HepG2 (cell line): ENCODE data around the gene TRNT1. TPM values are rescaled to one million over a fixed set of nuclear protein-coding genes. Genes with fewer than 3 reads are reported as not detected.
A peak's percentile ranks its signal among the peaks of the same experiment; 100 is the strongest.

Experiments used
- BORCS8-MEF2B ChIP-seq: sonication (generic); formaldehyde crosslinking; IDR thresholded peaks from 2 replicates; pipeline ENCODE4 v1.8.0; 2022; ENCODE audit warnings: mild to moderate bottlenecking, missing genetic modification reagents
- HCFC1 ChIP-seq: fragments of 150-350 bp; IDR thresholded peaks from 2 replicates; pipeline ENCODE4 v1.6.1; 2014; ENCODE audit warnings: low read depth, low read length
- MAX ChIP-seq: IDR thresholded peaks from 2 replicates; pipeline ENCODE4 v1.6.1; 2012; ENCODE audit warnings: inconsistent platforms
- MED8 ChIP-seq: sonication (generic); formaldehyde crosslinking; IDR thresholded peaks from 2 replicates; pipeline ENCODE4 v1.8.1; 2023; ENCODE audit warnings: mild to moderate bottlenecking, missing genetic modification reagents; ENCODE audit not compliant: insufficient replicate concordance
- MEF2D ChIP-seq: sonication (generic); formaldehyde crosslinking; IDR thresholded peaks from 2 replicates; pipeline ENCODE4 v1.5.1; 2020; ENCODE audit warnings: mild to moderate bottlenecking, missing genetic modification reagents
- MEIS1 ChIP-seq: sonication (generic); formaldehyde crosslinking; IDR thresholded peaks from 2 replicates; pipeline ENCODE4 v1.9.0; 2021; ENCODE audit warnings: mild to moderate bottlenecking, missing genetic modification reagents, moderate library complexity, borderline replicate concordance
- MYNN ChIP-seq: sonication (generic); formaldehyde crosslinking; IDR thresholded peaks from 2 replicates; pipeline ENCODE4 v1.4.0; 2020; ENCODE audit warnings: mild to moderate bottlenecking, low read depth, missing genetic modification reagents
- PAXIP1 ChIP-seq: sonication (generic); formaldehyde crosslinking; conservative IDR thresholded peaks from 2 replicates; pipeline ENCODE4 v1.4.0; 2020; ENCODE audit warnings: mild to moderate bottlenecking, missing genetic modification reagents, moderate library complexity
- STAG1 ChIP-seq: sonication (generic); formaldehyde crosslinking; IDR thresholded peaks from 2 replicates; pipeline ENCODE4 v1.4.0; 2020; ENCODE audit warnings: missing genetic modification reagents
- TEAD3 ChIP-seq: optimal IDR thresholded peaks from 2 replicates; pipeline ENCODE3; 2016; ENCODE audit warnings: borderline replicate concordance
- UBTF ChIP-seq: sonication (generic); formaldehyde crosslinking; IDR thresholded peaks from 2 replicates; pipeline ENCODE4 v1.4.0; 2020; ENCODE audit warnings: mild to moderate bottlenecking, missing genetic modification reagents
- ZBED4 ChIP-seq: sonication (generic); formaldehyde crosslinking; IDR thresholded peaks from 2 replicates; pipeline ENCODE4 v1.4.0; 2020; ENCODE audit warnings: missing genetic modification reagents, borderline replicate concordance
- ZBTB42 ChIP-seq: sonication (generic); formaldehyde crosslinking; IDR thresholded peaks from 2 replicates; pipeline ENCODE4 v1.5.0; 2020; ENCODE audit warnings: mild to moderate bottlenecking, missing genetic modification reagents
- ZMYM4 ChIP-seq: sonication (generic); formaldehyde crosslinking; IDR thresholded peaks from 2 replicates; pipeline ENCODE4 v1.8.1; 2023; ENCODE audit warnings: mild to moderate bottlenecking, missing genetic modification reagents
- ZNF280B ChIP-seq: sonication (generic); formaldehyde crosslinking; IDR thresholded peaks from 2 replicates; pipeline ENCODE4 v1.5.0; 2020; ENCODE audit warnings: missing genetic modification reagents, mild to moderate bottlenecking, borderline replicate concordance
- ZNF501 ChIP-seq: sonication (generic); formaldehyde crosslinking; IDR thresholded peaks from 2 replicates; pipeline ENCODE4 v1.5.1; 2020; ENCODE audit warnings: mild to moderate bottlenecking, moderate library complexity, missing genetic modification reagents
- ZNF713 ChIP-seq: sonication (generic); formaldehyde crosslinking; IDR thresholded peaks from 2 replicates; pipeline ENCODE4 v1.4.0; 2020; ENCODE audit warnings: mild to moderate bottlenecking, missing genetic modification reagents
- polyA plus RNA-seq, 8 experiments: library from polyadenylated mRNA; depleted of rRNA in 3 of 8; stranded (reverse) in 7 of 8; unstranded in 1 of 8; fragments of >200 nt; fragmentation: Illumina TruSeq in 4 of 8; extraction: Trizol in 4 of 8; gene quantifications; 2 replicates each; pipeline versions ENCODE4 v1.2.1 to v1.2.3, GENCODE V29; 2011 to 2016; ENCODE audit warnings: low read depth in 4 of 8, missing spikeins in 1 of 8, mixed read lengths in 1 of 8; ENCODE audit not compliant: insufficient read depth in 1 of 8
- total RNA-seq, 5 experiments: library from RNA; depleted of rRNA; stranded (reverse); fragments of >200 nt; fragmentation: Illumina TruSeq; extraction: Trizol; gene quantifications; 2 replicates each; pipeline ENCODE4 v1.2.3, GENCODE V29; 2016; ENCODE audit warnings: low read depth in 1 of 5

The TRNT1 gene
- total and polyA plus RNA-seq, 2 of the 13 experiments (the other 11 are each of a cell fraction or from before 2014, with no cell fraction given) = 9.4 to 27.7 TPM

- TF ChIP-seq UBTF (CRISPR knock-in tag) = peak; percentile 90
- peak; percentile 31 for TF ChIP-seq MED8 (CRISPR knock-in tag)
- no peak for TF ChIP-seq ZBTB42 (CRISPR knock-in tag)
- peak; percentile 63; the same call in 1 of the 2 replicates for TF ChIP-seq ZNF713 (CRISPR knock-in tag)
- TF ChIP-seq MEF2D (CRISPR knock-in tag) = peak; percentile 60; the same call in 1 of the 2 replicates
- peak; percentile 52; the same call in 1 of the 2 replicates for TF ChIP-seq ZNF280B (CRISPR knock-in tag)
- peak; percentile 86 for TF ChIP-seq MAX
- peak; percentile 99 for TF ChIP-seq ZMYM4 (CRISPR knock-in tag)
- TF ChIP-seq TEAD3 (CRISPR knock-in tag) = peak; percentile 78
- peak; percentile 59 for TF ChIP-seq PAXIP1 (CRISPR knock-in tag)
- peak; percentile 54 for TF ChIP-seq STAG1 (CRISPR knock-in tag)
- peak; percentile 42; the same call in 1 of the 2 replicates for TF ChIP-seq HCFC1
- no peak for TF ChIP-seq MYNN
- TF ChIP-seq ZBED4 (CRISPR knock-in tag) = peak; percentile 69; the same call in 1 of the 2 replicates
- 0 out of 2 replicates have a peak, but pooled peaks have one; percentile 25 for TF ChIP-seq MEIS1
- TF ChIP-seq ZNF501 = peak; percentile 98
- TF ChIP-seq BORCS8-MEF2B (CRISPR knock-in tag) = peak; percentile 76
Observed at GRCh38 chr3:3179407-3180094, 52.8 kb downstream of the TRNT1 start, which contains the start of gene CRBN (continued).
